ENCODE data around the gene REV1. TPM values are rescaled to one million over a fixed set of nuclear protein-coding genes. Genes with fewer than 3 reads are reported as not detected.
A peak's percentile ranks its signal among the peaks of the same experiment; 100 is the strongest.

Gene REV1
- total RNA-seq, 6 experiments from 2014 or later: 17.0 to 19.2 (median 18.6) TPM

DNA sequence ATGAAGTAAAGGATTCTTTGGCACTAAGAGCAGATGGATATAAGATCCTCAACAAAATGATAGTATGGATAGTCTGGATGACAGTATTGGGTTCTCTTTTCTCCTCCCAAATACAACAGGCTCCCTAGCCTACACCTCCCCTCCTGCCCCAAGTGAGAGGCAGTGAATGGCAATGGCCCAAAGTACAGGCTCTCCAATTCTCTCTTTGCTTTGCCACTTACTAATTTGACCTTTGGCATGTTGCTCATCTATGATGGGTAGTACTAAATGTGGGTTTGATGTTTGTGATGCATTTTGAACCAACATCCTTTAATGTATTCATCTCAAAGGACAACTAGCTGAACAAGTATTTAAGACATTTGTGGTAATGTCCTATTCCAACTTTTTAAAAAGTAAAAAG, 86.7 kb downstream of the REV1 start:
- H3K4me3 Mint-ChIP-seq: no peak overlapping the region
- peaks cover 1% of the 10 kb centered on the region; the same call in 1 of the 2 replicates for H3K27me3 Mint-ChIP-seq (ENCODE audit: insufficient read depth)
- TF ChIP-seq, protein P1, sequence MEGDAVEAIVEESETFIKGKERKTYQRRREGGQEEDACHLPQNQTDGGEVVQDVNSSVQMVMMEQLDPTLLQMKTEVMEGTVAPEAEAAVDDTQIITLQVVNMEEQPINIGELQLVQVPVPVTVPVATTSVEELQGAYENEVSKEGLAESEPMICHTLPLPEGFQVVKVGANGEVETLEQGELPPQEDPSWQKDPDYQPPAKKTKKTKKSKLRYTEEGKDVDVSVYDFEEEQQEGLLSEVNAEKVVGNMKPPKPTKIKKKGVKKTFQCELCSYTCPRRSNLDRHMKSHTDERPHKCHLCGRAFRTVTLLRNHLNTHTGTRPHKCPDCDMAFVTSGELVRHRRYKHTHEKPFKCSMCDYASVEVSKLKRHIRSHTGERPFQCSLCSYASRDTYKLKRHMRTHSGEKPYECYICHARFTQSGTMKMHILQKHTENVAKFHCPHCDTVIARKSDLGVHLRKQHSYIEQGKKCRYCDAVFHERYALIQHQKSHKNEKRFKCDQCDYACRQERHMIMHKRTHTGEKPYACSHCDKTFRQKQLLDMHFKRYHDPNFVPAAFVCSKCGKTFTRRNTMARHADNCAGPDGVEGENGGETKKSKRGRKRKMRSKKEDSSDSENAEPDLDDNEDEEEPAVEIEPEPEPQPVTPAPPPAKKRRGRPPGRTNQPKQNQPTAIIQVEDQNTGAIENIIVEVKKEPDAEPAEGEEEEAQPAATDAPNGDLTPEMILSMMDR (IDR thresholded peaks at IDR 0.05): no peak
- no peaks in the 10 kb centered on the region for H3K9me3 Mint-ChIP-seq
- H3K4me1 Mint-ChIP-seq (ENCODE audit: low read depth): peaks cover 47% of the 10 kb centered on the region
- peaks cover 49% of the 10 kb centered on the region for H3K36me3 Mint-ChIP-seq (ENCODE audit: low read depth)
- H3K27ac Mint-ChIP-seq: peak overlapping the region; percentile 32
- DNase-seq: peak; percentile 48

DNA sequence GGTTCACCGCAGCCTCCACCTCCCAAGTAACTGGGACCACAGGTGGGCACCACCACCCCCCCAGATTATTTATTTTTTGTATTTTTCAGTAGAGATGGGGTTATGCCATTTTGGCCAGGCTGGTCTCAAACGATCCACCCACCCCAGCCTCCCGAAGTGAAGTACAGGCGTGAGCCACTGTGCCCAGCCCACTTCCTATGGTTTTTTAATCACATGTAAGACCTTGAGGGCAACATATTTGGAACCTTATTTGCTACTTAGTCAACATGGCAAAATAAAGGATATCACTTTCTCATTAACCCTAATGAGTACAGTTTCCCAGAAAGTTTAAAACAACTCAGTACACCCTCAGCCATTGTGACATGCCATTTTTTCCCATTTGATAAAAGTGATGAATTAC, 88.0 kb downstream of the REV1 start:
- Mint-ChIP-seq H3K36me3 (ENCODE audit: low read depth) (peaks cover 52% of the 10 kb centered on the region), H3K4me3 (no peak overlapping the region), H3K9me3 (no peaks in the 10 kb centered on the region), H3K4me1 (ENCODE audit: low read depth) (peaks cover 57% of the 10 kb centered on the region), H3K27me3 (ENCODE audit: insufficient read depth) (peaks cover 1% of the 10 kb centered on the region; the same call in 1 of the 2 replicates), H3K27ac (no peak overlapping the region; the same call in 1 of the 2 replicates)
- TF ChIP-seq, protein P1 (IDR thresholded peaks at IDR 0.05): no peak
- DNase-seq: no peak

DNA sequence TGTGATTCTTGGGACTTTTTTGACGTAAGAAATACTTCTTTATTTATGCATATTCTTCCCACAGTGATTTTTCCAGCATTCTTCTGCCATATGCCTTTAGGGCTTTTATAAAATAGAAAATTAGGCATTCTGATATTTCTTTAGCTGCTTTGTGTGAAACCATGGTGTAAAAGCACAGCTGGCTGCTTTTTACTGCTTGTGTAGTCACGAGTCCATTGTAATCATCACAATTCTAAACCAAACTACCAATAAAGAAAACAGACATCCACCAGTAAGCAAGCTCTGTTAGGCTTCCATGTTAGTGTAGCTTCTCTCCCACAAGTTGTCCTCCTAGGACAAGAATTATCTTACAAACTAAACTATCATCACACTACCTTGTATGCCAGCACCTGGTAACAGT, 90.0 kb downstream of the REV1 start:
- Mint-ChIP-seq H3K27ac (peak overlapping the region; percentile 59; the same call in 1 of the 2 replicates), H3K27me3 (ENCODE audit: insufficient read depth) (peaks cover 1% of the 10 kb centered on the region; the same call in 1 of the 2 replicates), H3K9me3 (no peaks in the 10 kb centered on the region), H3K36me3 (ENCODE audit: low read depth) (peaks cover 58% of the 10 kb centered on the region), H3K4me1 (ENCODE audit: low read depth) (peaks cover 66% of the 10 kb centered on the region), H3K4me3 (no peak overlapping the region)
- TF ChIP-seq, protein P1 (IDR thresholded peaks at IDR 0.05): no peak
- no peak for DNase-seq

DNA sequence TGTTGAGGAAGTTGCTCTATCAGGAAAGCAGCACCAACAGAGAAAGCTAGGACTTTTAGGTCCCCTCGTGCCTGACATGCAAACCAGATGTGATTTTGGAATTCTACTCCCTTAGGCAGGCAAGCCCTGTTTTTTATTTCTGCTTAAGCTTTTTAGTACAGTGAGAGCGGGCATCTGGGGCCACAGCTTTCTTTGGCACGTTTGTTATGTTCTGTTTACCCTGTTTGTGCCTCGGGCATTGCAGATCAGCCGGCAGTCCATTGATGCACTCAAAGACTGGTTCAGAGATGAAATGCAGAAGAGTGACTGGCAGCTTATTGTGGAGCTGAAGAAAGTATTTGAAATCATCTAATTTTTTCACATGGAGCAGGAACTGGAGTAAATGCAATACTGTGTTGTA, 90.8 kb downstream of the REV1 start:
- TF ChIP-seq, protein P1 (IDR thresholded peaks at IDR 0.05): no peak
- peaks cover 1% of the 10 kb centered on the region; the same call in 1 of the 2 replicates for H3K27me3 Mint-ChIP-seq (ENCODE audit: insufficient read depth)
- peaks cover 60% of the 10 kb centered on the region for H3K4me1 Mint-ChIP-seq (ENCODE audit: low read depth)
- peaks cover 53% of the 10 kb centered on the region for H3K36me3 Mint-ChIP-seq (ENCODE audit: low read depth)
- H3K4me3 Mint-ChIP-seq: no peak overlapping the region
- peak overlapping the region; percentile 59 for H3K27ac Mint-ChIP-seq
- no peak for DNase-seq
- H3K9me3 Mint-ChIP-seq: no peaks in the 10 kb centered on the region

DNA sequence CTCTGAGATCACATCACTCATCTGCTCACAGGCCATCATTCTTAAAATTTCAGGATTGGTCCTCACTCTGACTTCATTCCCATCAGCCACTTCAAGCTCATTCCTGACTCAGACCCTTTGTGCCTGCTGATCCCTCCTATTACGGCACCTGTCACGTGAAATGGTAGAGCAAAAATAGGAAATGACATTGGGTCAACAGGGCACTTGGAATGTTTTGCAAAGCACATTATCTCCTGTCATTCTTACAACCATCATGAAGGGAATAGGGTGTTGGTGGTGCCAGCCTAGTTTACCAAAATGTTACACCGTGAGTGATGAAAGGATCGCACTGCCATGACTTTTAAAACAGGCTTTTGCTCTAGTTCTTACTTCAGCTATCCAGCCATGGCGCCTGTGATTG, 91.5 kb downstream of the REV1 start:
- Mint-ChIP-seq H3K9me3 (no peaks in the 10 kb centered on the region), H3K27ac (peak overlapping the region; percentile 59; the same call in 1 of the 2 replicates), H3K27me3 (ENCODE audit: insufficient read depth) (peaks cover 1% of the 10 kb centered on the region; the same call in 1 of the 2 replicates), H3K4me1 (ENCODE audit: low read depth) (peaks cover 52% of the 10 kb centered on the region), H3K4me3 (no peak overlapping the region), H3K36me3 (ENCODE audit: low read depth) (peaks cover 52% of the 10 kb centered on the region)
- TF ChIP-seq, protein P1 (IDR thresholded peaks at IDR 0.05): no peak
- no peak for DNase-seq
